ENCODE results near the gene GUSB.
"Not testable (repeated sequence)": the region's sequence is repeated elsewhere in the genome, so short reads cannot be mapped to it uniquely, and the experiment has no call there.

The GUSB gene

GRCh38 chr7:65971021-65971420 is 11.0 kb downstream of the GUSB start:
- Histone ChIP-seq H3K79me2 (ENCODE audit: insufficient read depth, low read depth) (no peaks in the 10 kb centered on the region), H3K4me3 (IDR thresholded peaks at IDR 0.05; ENCODE audit: insufficient read depth, low read depth, low read length) (no peak overlapping the region), H3K4me2 (no peak overlapping the region), H3K27me3 (ENCODE audit: insufficient read depth, low read depth) (no peaks in the 10 kb centered on the region), H3K36me3 (ENCODE audit: insufficient read depth) (peaks cover 19% of the 10 kb centered on the region; the same call in 1 of the 2 replicates), H4K20me1 (ENCODE audit: insufficient read depth) (no peaks in the 10 kb centered on the region), H3K9ac (no peak overlapping the region), H2AFZ (ENCODE audit: low read depth) (no peak overlapping the region), H3K4me1 (ENCODE audit: low read depth, poor library complexity, severe bottlenecking) (no peaks in the 10 kb centered on the region), H3K27ac (no peak overlapping the region)
- no peak for TF ChIP-seq CTCF (conservative IDR thresholded peaks at IDR 0.05; ENCODE audit: low read depth, low read length)

DNA sequence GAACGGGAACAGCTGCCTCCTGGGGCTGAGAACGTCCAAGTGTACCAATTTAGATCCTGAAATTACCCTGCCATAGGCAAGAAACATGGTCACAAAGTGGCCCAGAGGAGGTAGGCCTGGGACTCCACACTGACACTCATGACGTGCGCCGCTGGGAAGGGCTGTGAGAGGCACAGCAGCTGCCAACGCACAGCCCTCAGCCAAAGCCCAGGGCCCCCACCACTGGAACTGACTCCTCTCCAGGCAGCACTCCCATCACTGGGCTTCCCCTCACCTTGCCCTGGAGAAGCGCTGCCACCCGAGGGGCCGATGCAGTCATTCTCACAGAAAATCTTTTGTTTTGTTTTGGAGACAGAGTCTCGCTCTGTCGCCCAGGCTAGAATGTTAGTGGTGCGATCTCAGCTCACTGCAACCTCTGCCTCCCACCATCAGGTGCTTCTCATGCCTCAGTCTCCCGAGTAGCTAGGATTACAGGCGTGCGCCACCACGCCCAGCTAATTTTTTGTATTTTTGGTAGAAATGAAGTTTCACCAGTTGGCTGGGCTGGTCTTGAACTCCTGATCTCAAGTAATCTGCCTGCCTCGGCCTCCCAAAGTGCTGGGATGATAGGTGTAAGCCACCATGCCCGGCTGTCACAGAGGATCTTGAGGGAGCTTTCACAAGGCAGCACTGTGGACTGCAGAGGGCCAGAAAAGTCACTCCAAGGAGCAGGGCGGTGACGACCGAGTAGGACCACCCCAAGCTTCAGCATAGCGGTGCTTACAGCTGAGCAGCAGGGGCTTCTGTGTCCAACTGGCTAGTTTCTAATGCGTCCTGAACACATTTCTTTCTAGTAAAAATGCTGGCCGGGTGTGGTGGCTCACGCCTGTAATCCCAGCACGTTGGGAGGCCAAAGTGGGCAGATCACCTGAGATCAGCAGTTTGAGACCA is 13.5 kb downstream of the GUSB start:
- no peak overlapping the region for H3K27ac ChIP-seq
- no peak overlapping the region for H3K9ac ChIP-seq
- TF ChIP-seq CTCF (conservative IDR thresholded peaks at IDR 0.05; ENCODE audit: low read depth, low read length) = no peak
- no peaks in the 10 kb centered on the region for H3K4me1 ChIP-seq (ENCODE audit: low read depth, poor library complexity, severe bottlenecking)
- no peak overlapping the region for H3K4me3 ChIP-seq (IDR thresholded peaks at IDR 0.05; ENCODE audit: insufficient read depth, low read depth, low read length)
- no peaks in the 10 kb centered on the region for H4K20me1 ChIP-seq (ENCODE audit: insufficient read depth)
- no peak overlapping the region for H2AFZ ChIP-seq (ENCODE audit: low read depth)
- H3K79me2 ChIP-seq (ENCODE audit: insufficient read depth, low read depth) = no peaks in the 10 kb centered on the region
- no peaks in the 10 kb centered on the region for H3K27me3 ChIP-seq (ENCODE audit: insufficient read depth, low read depth)
- peaks cover 25% of the 10 kb centered on the region; the same call in 1 of the 2 replicates for H3K36me3 ChIP-seq (ENCODE audit: insufficient read depth)
- no peak overlapping the region for H3K4me2 ChIP-seq

DNA sequence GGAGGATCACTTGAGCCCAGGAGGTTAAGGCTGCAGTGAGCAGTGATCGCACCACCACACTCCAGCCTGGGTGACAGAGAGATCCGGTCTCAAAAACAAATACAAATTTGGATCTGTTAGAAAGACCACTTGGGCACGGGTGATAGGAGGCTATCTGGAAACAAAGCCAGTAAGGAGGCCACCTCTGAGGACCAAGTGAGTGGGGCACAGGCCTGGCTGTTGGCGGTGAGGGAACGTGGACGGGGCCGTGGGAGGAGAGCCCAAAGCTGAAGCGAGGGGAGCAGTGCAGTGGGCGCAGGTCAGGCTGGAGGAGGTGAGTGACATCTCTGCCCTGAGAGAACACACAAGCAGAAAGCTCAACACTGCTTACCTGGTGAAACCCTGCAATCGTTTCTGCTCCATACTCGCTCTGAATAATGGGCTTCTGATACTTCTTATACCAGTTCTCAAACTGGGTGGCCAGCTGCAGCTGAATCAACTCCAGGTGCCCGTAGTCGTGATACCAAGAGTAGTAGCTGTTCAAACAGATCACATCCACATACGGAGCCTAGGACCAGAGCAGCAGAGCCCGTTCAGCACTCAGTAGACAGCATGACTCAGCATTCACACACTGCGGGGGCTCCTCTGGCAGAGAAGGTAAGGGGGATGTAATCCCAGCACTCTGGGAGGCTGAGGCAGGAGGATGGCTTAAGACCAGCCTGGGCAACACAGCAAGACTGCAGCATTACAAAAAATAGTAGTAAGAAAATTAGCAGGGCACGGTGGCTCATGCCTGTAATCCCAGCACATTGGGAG is 14.5 kb downstream of the GUSB start:
- Histone ChIP-seq H2AFZ (ENCODE audit: low read depth) (no peak overlapping the region), H3K9ac (no peak overlapping the region), H4K20me1 (ENCODE audit: insufficient read depth) (no peaks in the 10 kb centered on the region), H3K4me1 (ENCODE audit: low read depth, poor library complexity, severe bottlenecking) (no peaks in the 10 kb centered on the region), H3K27ac (no peak overlapping the region), H3K36me3 (ENCODE audit: insufficient read depth) (peaks cover 27% of the 10 kb centered on the region; the same call in 1 of the 2 replicates), H3K4me2 (no peak overlapping the region), H3K79me2 (ENCODE audit: insufficient read depth, low read depth) (no peaks in the 10 kb centered on the region), H3K4me3 (IDR thresholded peaks at IDR 0.05; ENCODE audit: insufficient read depth, low read depth, low read length) (no peak overlapping the region), H3K27me3 (ENCODE audit: insufficient read depth, low read depth) (no peaks in the 10 kb centered on the region)
- no peak for TF ChIP-seq CTCF (conservative IDR thresholded peaks at IDR 0.05; ENCODE audit: low read depth, low read length)

- Histone ChIP-seq H3K27ac (no peak overlapping the region), H3K4me1 (ENCODE audit: low read depth, poor library complexity, severe bottlenecking) (no peaks in the 10 kb centered on the region), H2AFZ (ENCODE audit: low read depth) (no peak overlapping the region), H3K36me3 (ENCODE audit: insufficient read depth) (peaks cover 23% of the 10 kb centered on the region; the same call in 1 of the 2 replicates), H3K4me2 (no peak overlapping the region), H3K79me2 (ENCODE audit: insufficient read depth, low read depth) (no peaks in the 10 kb centered on the region), H3K9ac (no peak overlapping the region), H3K4me3 (IDR thresholded peaks at IDR 0.05; ENCODE audit: insufficient read depth, low read depth, low read length) (no peak overlapping the region), H4K20me1 (ENCODE audit: insufficient read depth) (no peaks in the 10 kb centered on the region), H3K27me3 (ENCODE audit: insufficient read depth, low read depth) (no peaks in the 10 kb centered on the region)
- TF ChIP-seq CTCF (conservative IDR thresholded peaks at IDR 0.05; ENCODE audit: low read depth, low read length) = no peak
Observed at GRCh38 chr7:65966146-65966545, 15.9 kb downstream of the GUSB start.

DNA sequence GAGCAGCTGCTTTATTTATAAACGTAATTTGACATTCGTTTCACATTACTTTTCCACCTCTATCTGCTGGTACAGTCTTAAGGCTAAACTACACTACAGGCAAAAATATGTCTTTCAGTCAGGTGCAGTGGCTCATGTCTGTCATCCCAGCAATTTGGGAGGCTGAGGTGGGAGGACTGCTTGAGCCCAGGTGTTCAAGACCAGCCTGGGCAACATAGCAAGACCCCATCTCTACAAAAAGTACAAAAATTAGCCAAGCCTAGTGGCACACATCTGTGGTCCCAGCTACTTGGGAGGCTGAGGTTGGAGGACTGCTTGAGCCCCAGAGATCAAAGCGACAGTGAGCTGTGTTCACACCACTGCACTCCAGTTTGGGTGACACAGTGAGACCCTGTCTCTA is 17.3 kb downstream of the GUSB start:
- not testable (repeated sequence) for H3K79me2 ChIP-seq (ENCODE audit: insufficient read depth, low read depth); H3K4me3 ChIP-seq (IDR thresholded peaks at IDR 0.05; ENCODE audit: insufficient read depth, low read depth, low read length); H3K27ac ChIP-seq; H3K27me3 ChIP-seq (ENCODE audit: insufficient read depth, low read depth); H3K4me2 ChIP-seq; H3K9ac ChIP-seq; H3K4me1 ChIP-seq (ENCODE audit: low read depth, poor library complexity, severe bottlenecking); H4K20me1 ChIP-seq (ENCODE audit: insufficient read depth); H2AFZ ChIP-seq (ENCODE audit: low read depth)
- H3K36me3 ChIP-seq (ENCODE audit: insufficient read depth) = peaks cover 23% of the 10 kb centered on the region; the same call in 1 of the 2 replicates

Measured in KMS-11 (cell line).